ENCODE measurements around the gene ELAVL3.

DNA sequence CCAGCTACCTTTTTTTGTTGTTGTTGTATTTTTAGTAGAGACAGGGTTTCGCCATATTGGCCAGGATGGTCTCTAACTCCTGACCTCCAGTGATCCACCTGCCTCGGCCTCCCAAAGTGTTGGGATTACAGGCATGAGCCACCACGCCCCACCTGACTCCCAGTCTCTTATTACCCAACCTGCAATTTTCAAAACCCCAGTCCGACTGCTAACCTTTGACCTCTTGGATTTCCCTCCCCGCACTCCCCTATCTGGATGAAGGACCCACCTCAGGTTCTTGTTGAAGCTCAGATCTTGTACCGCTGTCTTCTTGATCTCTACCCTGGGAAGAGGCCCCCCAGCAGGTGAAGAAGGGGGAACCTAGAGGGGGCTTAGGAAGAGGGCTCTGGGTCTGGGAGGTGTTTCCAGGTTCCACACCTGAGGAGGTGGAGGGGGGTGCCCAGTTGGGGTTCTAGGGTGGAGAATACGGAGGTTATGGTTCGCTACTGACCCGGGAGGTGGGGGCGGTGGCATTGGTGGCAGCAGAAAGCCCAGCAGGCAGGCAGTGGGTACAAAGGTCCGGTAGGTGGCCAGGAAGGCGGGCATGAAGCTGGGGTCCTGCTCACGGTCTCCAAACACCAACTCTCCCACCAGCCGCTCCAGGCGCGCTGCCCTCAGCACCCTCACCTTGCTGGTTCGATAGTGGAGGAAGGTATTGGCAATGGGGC is 64.3 kb downstream of the ELAVL3 start:
- no peak for TF ChIP-seq POLR2A (IDR thresholded peaks at IDR 0.05; ENCODE audit: low read length)
- TF ChIP-seq GATA1 (IDR thresholded peaks at IDR 0.05; ENCODE audit: low read depth, low read length) = no peak
